Chondrocyte (in vitro differentiated cells): ENCODE data around the gene STYXL2. TPM values are rescaled to one million over a fixed set of nuclear protein-coding genes. Genes with fewer than 3 reads are reported as not detected.

ENCODE experiments used
- DNase-seq: peaks from one replicate; pipeline ENCODE4 v3.0.0; 2021; ENCODE audit warnings: mixed read lengths, low spot score
- H3K27ac Mint-ChIP-seq: one replicate; pipeline ENCODE4 v1.8.0; 2021; ENCODE audit warnings: mild to moderate bottlenecking, moderate library complexity, mixed read lengths; ENCODE audit not compliant: unreplicated experiment
- H3K27me3 Mint-ChIP-seq: 2 replicates; pipeline ENCODE4 v1.8.0; 2021; ENCODE audit warnings: low read depth, mixed read lengths
- H3K36me3 Mint-ChIP-seq: 2 replicates; pipeline ENCODE4 v1.8.0; 2021; ENCODE audit warnings: low read depth, mixed read lengths
- H3K4me1 Mint-ChIP-seq: 2 replicates; pipeline ENCODE4 v1.8.0; 2021; ENCODE audit warnings: low read depth, mild to moderate bottlenecking, mixed read lengths
- H3K4me3 Mint-ChIP-seq: one replicate; pipeline ENCODE4 v1.8.0; 2021; ENCODE audit warnings: mild to moderate bottlenecking, moderate library complexity, mixed read lengths; ENCODE audit not compliant: unreplicated experiment
- H3K9me3 Mint-ChIP-seq: 2 replicates; pipeline ENCODE4 v1.8.0; 2021; ENCODE audit warnings: low read depth, mixed read lengths
- CTCF ChIP-seq: fragments of 200-600 bp; sonication (generic); IDR thresholded peaks from 2 replicates; pipeline ENCODE4 v1.5.0; 2021; ENCODE audit warnings: antibody characterized with exemption, mild to moderate bottlenecking, moderate library complexity
- total RNA-seq: library from RNA; stranded (reverse); gene quantifications from 3 replicates; pipeline ENCODE4 v1.2.1, GENCODE V29; 2021

The STYXL2 gene
- total RNA-seq, 1 donor from 2014 or later = 10.5 TPM

GRCh38 chr1:167137793-167138510 lies 44.1 kb downstream of the STYXL2 start:
- Mint-ChIP-seq H3K27ac (peak overlapping the region; percentile 80), H3K4me1 (peaks cover 57% of the 10 kb centered on the region), H3K27me3 (no peaks in the 10 kb centered on the region), H3K9me3 (peaks cover 2% of the 10 kb centered on the region), H3K4me3 (peak overlapping the region; percentile 59), H3K36me3 (peaks cover 2% of the 10 kb centered on the region)
- DNase-seq = no peak
- TF ChIP-seq CTCF = no peak

- TF ChIP-seq CTCF = no peak
- Mint-ChIP-seq H3K4me1 (peaks cover 56% of the 10 kb centered on the region), H3K27me3 (no peaks in the 10 kb centered on the region), H3K36me3 (peaks cover 5% of the 10 kb centered on the region), H3K27ac (peak overlapping the region; percentile 17), H3K9me3 (peaks cover 2% of the 10 kb centered on the region), H3K4me3 (no peak overlapping the region)
- DNase-seq = no peak
Measured at GRCh38 chr1:167138703-167139102, 44.8 kb downstream of the STYXL2 start.

DNA sequence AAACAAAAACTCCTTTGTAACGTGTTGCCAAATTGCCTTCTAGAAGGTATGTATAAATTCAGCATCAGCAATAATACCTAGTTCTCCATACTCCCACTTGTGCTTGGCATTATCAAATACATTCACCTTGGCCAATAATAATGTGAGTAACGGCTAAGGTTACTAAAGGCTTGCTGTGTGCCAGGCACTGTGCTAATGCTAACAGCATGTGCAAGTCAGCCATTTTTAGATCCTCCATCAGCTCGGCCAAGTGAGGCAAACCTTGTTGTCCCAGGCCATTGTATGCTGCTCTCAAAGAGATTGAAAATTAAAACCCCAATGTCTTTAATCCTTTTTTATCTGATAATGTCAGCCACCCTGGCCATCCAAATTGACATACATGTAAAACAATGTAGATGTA lies 48.1 kb downstream of the STYXL2 start:
- Mint-ChIP-seq H3K9me3 (peaks cover 5% of the 10 kb centered on the region), H3K27ac (no peak overlapping the region), H3K36me3 (peaks cover 5% of the 10 kb centered on the region), H3K4me1 (peaks cover 25% of the 10 kb centered on the region), H3K4me3 (no peak overlapping the region), H3K27me3 (no peaks in the 10 kb centered on the region)
- DNase-seq = no peak
- TF ChIP-seq CTCF = no peak

Other genes with a start within 250 kb of the STYXL2 start
- gene TADA1, start 217.8 kb upstream of the STYXL2 start, total RNA-seq = 8.9 to 11.1 TPM (median 9.3 TPM) in 3 replicates
- gene ILDR2, start 118.5 kb upstream of the STYXL2 start, total RNA-seq = 1.3 to 2.7 TPM (median 1.5 TPM) in 3 replicates
- 0.56 TPM in 1 of 3 replicates, not detected in the others for gene MAEL, start 104.8 kb upstream of the STYXL2 start, total RNA-seq
- 0.99 TPM in 1 of 3 replicates, not detected in the others for gene GPA33, start 3.7 kb upstream of the STYXL2 start, total RNA-seq
- gene POU2F1, start 126.8 kb downstream of the STYXL2 start, total RNA-seq = 13.2 to 23.7 TPM (median 14.8 TPM) in 3 replicates